Endothelial cell (in vitro differentiated cells): ENCODE measurements around the gene TMEM98. TPM values are rescaled to one million over a fixed set of nuclear protein-coding genes. Genes with fewer than 3 reads are reported as not detected.

Experiments
- DNase-seq: peaks from one replicate; pipeline ENCODE4 v3.0.0; 2021; ENCODE audit warnings: low spot score
- H3K27ac Mint-ChIP-seq: one replicate; pipeline ENCODE4 v1.8.0; 2021; ENCODE audit warnings: mixed read lengths, inconsistent platforms; ENCODE audit not compliant: unreplicated experiment
- H3K27me3 Mint-ChIP-seq: one replicate; pipeline ENCODE4 v1.8.0; 2021; ENCODE audit warnings: mild to moderate bottlenecking, moderate library complexity, mixed read lengths, inconsistent platforms; ENCODE audit not compliant: unreplicated experiment
- H3K36me3 Mint-ChIP-seq: one replicate; pipeline ENCODE4 v1.8.0; 2021; ENCODE audit warnings: mild to moderate bottlenecking, low read depth, mixed read lengths, inconsistent platforms; ENCODE audit not compliant: unreplicated experiment
- H3K4me1 Mint-ChIP-seq: one replicate; pipeline ENCODE4 v1.8.0; 2021; ENCODE audit warnings: mild to moderate bottlenecking, mixed read lengths, inconsistent platforms; ENCODE audit not compliant: unreplicated experiment
- H3K4me3 Mint-ChIP-seq: one replicate; pipeline ENCODE4 v1.8.0; 2021; ENCODE audit warnings: mild to moderate bottlenecking, mixed read lengths, inconsistent platforms; ENCODE audit not compliant: unreplicated experiment
- H3K9me3 Mint-ChIP-seq: one replicate; pipeline ENCODE4 v1.8.0; 2021; ENCODE audit warnings: mixed read lengths, inconsistent platforms; ENCODE audit not compliant: unreplicated experiment
- total RNA-seq: library from RNA; stranded (reverse); fragmentation: NEBNext Ultra II Directional; extraction: Animal tissue kit (Norgen Biotek cat#: 25700); gene quantifications from one replicate; pipeline ENCODE4 v1.2.1, GENCODE V29; 2021; ENCODE audit not compliant: unreplicated experiment
- TF ChIP-seq, protein P1 (sequence below): fragments of 200-600 bp; sonication (generic); IDR thresholded peaks from one replicate; pipeline ENCODE4 v1.5.0; 2021; ENCODE audit warnings: antibody characterized with exemption; ENCODE audit not compliant: unreplicated experiment

Gene TMEM98
- total RNA-seq, 1 donor from 2014 or later: 84.2 TPM

DNA sequence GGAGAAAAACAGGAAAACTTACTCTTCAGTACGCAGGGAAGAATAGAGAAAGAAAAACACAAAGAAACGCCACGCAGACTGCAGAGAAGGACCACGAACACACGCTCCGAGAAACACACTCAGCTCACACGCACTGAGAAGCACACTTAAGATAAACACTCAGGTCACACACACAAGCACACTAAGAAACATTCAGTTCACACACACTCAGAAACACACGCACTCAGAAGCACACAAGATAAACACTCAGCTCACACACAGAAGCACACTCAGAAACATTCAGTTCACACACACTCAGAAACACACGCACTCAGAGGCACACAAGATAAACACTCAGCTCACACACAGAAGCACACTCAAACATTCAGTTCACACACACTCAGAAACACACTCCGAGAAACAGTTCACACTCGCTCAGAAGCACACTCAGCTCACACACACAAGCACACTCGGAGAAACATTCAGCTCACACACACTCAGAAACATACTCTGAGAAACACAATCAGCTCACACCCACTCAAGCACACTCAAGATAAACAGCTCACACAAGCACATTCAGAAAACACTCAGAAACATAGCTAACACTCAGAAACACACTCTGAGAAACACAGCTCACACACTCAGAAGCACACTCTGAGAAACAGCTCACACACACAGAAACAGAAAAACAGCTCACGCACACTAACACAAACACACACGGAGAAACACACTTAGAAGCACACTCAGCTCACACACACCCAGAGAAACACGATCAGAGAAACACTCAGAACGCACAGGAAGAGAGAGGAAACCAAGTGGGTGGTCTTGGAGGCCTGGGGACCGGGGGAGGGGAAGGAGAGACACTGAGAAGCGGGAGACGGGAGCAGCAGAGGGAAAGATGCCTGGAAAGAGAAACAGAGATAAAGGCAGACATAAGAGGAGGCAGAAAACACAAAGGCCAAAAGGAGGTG is 908 bp downstream of the TMEM98 start:
- H3K27me3 Mint-ChIP-seq: peaks cover 2% of the 10 kb centered on the region
- no peak for DNase-seq
- H3K4me3 Mint-ChIP-seq: no peak overlapping the region
- H3K27ac Mint-ChIP-seq: no peak overlapping the region
- TF ChIP-seq, protein P1, sequence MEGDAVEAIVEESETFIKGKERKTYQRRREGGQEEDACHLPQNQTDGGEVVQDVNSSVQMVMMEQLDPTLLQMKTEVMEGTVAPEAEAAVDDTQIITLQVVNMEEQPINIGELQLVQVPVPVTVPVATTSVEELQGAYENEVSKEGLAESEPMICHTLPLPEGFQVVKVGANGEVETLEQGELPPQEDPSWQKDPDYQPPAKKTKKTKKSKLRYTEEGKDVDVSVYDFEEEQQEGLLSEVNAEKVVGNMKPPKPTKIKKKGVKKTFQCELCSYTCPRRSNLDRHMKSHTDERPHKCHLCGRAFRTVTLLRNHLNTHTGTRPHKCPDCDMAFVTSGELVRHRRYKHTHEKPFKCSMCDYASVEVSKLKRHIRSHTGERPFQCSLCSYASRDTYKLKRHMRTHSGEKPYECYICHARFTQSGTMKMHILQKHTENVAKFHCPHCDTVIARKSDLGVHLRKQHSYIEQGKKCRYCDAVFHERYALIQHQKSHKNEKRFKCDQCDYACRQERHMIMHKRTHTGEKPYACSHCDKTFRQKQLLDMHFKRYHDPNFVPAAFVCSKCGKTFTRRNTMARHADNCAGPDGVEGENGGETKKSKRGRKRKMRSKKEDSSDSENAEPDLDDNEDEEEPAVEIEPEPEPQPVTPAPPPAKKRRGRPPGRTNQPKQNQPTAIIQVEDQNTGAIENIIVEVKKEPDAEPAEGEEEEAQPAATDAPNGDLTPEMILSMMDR: no peak
- H3K4me1 Mint-ChIP-seq: no peaks in the 10 kb centered on the region
- H3K36me3 Mint-ChIP-seq: peaks cover 4% of the 10 kb centered on the region
- no peaks in the 10 kb centered on the region for H3K9me3 Mint-ChIP-seq

DNA sequence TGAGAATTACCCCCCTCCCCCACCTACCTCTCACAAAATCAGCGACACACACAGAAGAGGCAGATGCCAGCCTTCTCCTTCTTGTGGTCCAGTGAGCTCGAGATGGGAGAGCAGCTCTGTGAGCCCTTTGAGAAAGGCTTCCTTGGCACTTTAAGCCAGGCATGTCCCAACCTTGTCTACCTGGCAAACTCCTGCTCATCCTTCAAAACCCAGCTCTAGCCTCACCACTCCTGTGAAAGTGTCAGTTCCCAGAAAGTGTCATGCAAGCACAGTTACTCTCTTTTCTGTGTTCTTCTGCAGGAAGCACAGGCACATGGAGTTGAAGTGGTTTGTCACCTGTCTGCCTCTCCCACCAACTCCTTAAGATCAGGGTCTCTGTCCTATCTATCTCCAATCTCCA is 1.6 kb downstream of the TMEM98 start:
- peak overlapping the region; percentile 57 for H3K4me3 Mint-ChIP-seq
- peaks cover 2% of the 10 kb centered on the region for H3K27me3 Mint-ChIP-seq
- H3K4me1 Mint-ChIP-seq: no peaks in the 10 kb centered on the region
- no peak for DNase-seq
- H3K9me3 Mint-ChIP-seq: no peaks in the 10 kb centered on the region
- TF ChIP-seq, protein P1: no peak
- H3K36me3 Mint-ChIP-seq: peaks cover 5% of the 10 kb centered on the region
- H3K27ac Mint-ChIP-seq: no peak overlapping the region

DNA sequence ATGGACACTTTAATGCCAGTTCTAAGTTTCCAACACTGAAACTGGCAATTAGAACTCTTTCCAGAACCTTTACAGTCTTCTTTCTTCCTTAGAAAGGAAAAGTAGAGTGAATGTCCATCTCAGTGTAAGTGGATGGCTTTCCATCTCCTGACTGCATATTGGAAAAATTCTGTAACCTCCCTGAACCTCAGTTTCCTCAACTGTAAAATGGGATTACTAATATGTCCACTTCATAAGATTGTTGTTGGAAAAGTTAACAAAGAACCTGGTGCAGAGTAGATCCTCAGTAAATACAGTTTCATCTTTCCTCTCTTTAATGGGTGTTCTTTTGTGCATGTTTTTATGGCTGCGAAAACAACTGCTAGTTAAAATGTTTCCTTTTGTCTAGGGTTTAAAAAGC is 2.6 kb downstream of the TMEM98 start:
- Mint-ChIP-seq H3K9me3 (no peaks in the 10 kb centered on the region), H3K4me3 (peak overlapping the region; percentile 57), H3K27ac (no peak overlapping the region), H3K4me1 (no peaks in the 10 kb centered on the region), H3K27me3 (peaks cover 2% of the 10 kb centered on the region), H3K36me3 (peaks cover 5% of the 10 kb centered on the region)
- TF ChIP-seq, protein P1: no peak
- no peak for DNase-seq

DNA sequence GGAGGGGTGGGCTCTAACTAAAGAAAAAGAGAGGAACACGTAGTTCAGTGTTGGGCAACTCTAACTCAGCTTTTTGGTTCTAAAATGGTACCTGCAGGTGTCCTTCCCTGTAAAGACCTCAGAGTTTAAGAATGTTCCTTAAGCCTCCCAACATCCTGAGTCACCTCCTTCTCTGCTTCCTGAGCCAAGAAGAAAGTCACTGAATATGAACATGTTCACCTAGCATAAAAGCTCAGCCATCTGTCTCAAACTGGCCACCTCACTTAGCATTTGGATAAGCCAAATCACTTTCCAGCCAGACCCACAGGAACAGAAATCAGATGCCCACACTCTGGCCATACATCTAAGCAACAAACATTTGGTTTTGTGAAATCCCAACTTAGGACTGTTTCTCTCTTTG is 3.7 kb downstream of the TMEM98 start:
- Mint-ChIP-seq H3K9me3 (no peaks in the 10 kb centered on the region), H3K4me3 (no peak overlapping the region), H3K27me3 (peaks cover 2% of the 10 kb centered on the region), H3K36me3 (peaks cover 5% of the 10 kb centered on the region), H3K4me1 (no peaks in the 10 kb centered on the region), H3K27ac (no peak overlapping the region)
- TF ChIP-seq, protein P1: no peak
- DNase-seq: no peak

DNA sequence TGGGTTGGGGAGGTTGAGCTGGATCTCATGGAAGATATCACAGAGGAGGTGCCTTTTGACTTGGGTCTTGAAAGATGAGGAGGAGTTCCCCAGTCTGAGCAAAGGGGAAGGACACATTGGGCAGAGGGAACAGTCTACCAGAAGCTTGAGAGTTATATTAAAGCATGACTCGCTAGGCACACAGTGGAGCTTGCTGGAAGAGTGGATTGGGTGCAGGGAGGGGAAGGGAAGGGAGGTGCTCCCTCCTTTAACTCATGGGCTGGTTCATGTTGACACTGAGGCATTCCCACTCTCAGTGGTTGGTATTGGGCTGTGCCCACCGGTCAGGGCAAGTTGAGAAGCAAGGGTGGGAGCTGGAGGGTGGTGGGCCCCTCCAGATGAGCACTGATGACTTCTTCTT is 5.9 kb downstream of the TMEM98 start:
- H3K27ac Mint-ChIP-seq: no peak overlapping the region
- peak overlapping the region; percentile 4 for H3K4me3 Mint-ChIP-seq
- TF ChIP-seq, protein P1: no peak
- no peak for DNase-seq
- no peaks in the 10 kb centered on the region for H3K4me1 Mint-ChIP-seq
- H3K27me3 Mint-ChIP-seq: peaks cover 3% of the 10 kb centered on the region
- H3K9me3 Mint-ChIP-seq: no peaks in the 10 kb centered on the region
- peaks cover 11% of the 10 kb centered on the region for H3K36me3 Mint-ChIP-seq
